OCI-LY1 (cell line): ENCODE data around the gene C11orf52.
A peak's percentile ranks its signal among the peaks of the same experiment; 100 is the strongest.

ENCODE experiments used
- H2AFZ ChIP-seq: fragments of 200-600 bp; sonication (generic), shearing (Covaris generic); 2 replicates; pipeline ENCODE4 v1.6.0; 2014; ENCODE audit warnings: antibody characterized with exemption, mild to moderate bottlenecking, low read length
- H3F3A ChIP-seq: fragments of 200-600 bp; sonication (generic), shearing (Covaris generic); 2 replicates; pipeline ENCODE4 v1.6.0; 2014; ENCODE audit warnings: mild to moderate bottlenecking, antibody characterized with exemption, low read length, moderate library complexity; ENCODE audit not compliant: insufficient read depth
- H3K27ac ChIP-seq: fragments of 200-600 bp; sonication (generic); 2 replicates; pipeline ENCODE4 v1.5.1; 2014; ENCODE audit warnings: low read length, mixed run types, mild to moderate bottlenecking, low read depth; ENCODE audit not compliant: poor library complexity, severe bottlenecking
- H3K27me3 ChIP-seq: fragments of 200-600 bp; sonication (generic); 2 replicates; pipeline ENCODE4 v1.6.0; 2014; ENCODE audit warnings: antibody characterized with exemption, mild to moderate bottlenecking, low read length, moderate library complexity; ENCODE audit not compliant: insufficient read depth
- H3K36me3 ChIP-seq: fragments of 200-600 bp; sonication (generic); 2 replicates; pipeline ENCODE4 v1.6.1; 2014; ENCODE audit warnings: mild to moderate bottlenecking, antibody characterized with exemption, low read length, moderate library complexity, mixed read lengths; ENCODE audit not compliant: insufficient read depth
- H3K4me1 ChIP-seq: fragments of 200-600 bp; sonication (generic); 2 replicates; pipeline ENCODE4 v1.5.1; 2014; ENCODE audit warnings: mild to moderate bottlenecking, low read length, moderate library complexity; ENCODE audit not compliant: insufficient read depth, severe bottlenecking
- H3K4me2 ChIP-seq: fragments of 200-600 bp; sonication (generic), shearing (Covaris generic); 2 replicates; pipeline ENCODE4 v1.6.1; 2014; ENCODE audit warnings: low read length
- H3K4me3 ChIP-seq: fragments of 200-600 bp; sonication (generic); 2 replicates; pipeline ENCODE4 v1.5.1; 2014; ENCODE audit warnings: low read length, low read depth, mild to moderate bottlenecking, mixed read lengths; ENCODE audit not compliant: poor library complexity, severe bottlenecking
- H3K79me2 ChIP-seq: fragments of 200-600 bp; shearing (Covaris generic); 2 replicates; pipeline ENCODE4 v1.6.1; 2016; ENCODE audit warnings: mixed run types, low read length, mixed read lengths; ENCODE audit not compliant: insufficient read depth
- H3K9ac ChIP-seq: fragments of 200-600 bp; sonication (generic), shearing (Covaris generic); 2 replicates; pipeline ENCODE4 v1.6.1; 2014; ENCODE audit warnings: mild to moderate bottlenecking, low read length, mixed read lengths
- H3K9me2 ChIP-seq: fragments of 200-600 bp; sonication (generic), shearing (Covaris generic); 2 replicates; pipeline ENCODE4 v1.6.1; 2014; ENCODE audit warnings: low read depth, mild to moderate bottlenecking, low read length, mixed read lengths
- H3K9me3 ChIP-seq: fragments of 200-600 bp; shearing (Covaris generic); 2 replicates; pipeline ENCODE4 v1.6.1; 2014; ENCODE audit warnings: low read length, mixed read lengths
- H4K20me1 ChIP-seq: fragments of 200-600 bp; sonication (generic), shearing (Covaris generic); 2 replicates; pipeline ENCODE4 v1.6.0; 2016; ENCODE audit warnings: mild to moderate bottlenecking, low read length; ENCODE audit not compliant: insufficient read depth
- EZH2 ChIP-seq: fragments of 200-600 bp; sonication (generic), shearing (Covaris generic); IDR thresholded peaks from 2 replicates; pipeline ENCODE4 v1.8.0; 2017; ENCODE audit warnings: borderline replicate concordance, mixed run types, mild to moderate bottlenecking, antibody characterized with exemption, low read length, moderate library complexity, mixed read lengths
- TF ChIP-seq, protein P1 (sequence below): fragments of 200-600 bp; sonication (generic), shearing (Covaris generic); IDR thresholded peaks from 2 replicates; pipeline ENCODE4 v1.5.1; 2017; ENCODE audit warnings: mild to moderate bottlenecking, antibody characterized with exemption, low read length, moderate library complexity, mixed read lengths

Gene C11orf52

DNA sequence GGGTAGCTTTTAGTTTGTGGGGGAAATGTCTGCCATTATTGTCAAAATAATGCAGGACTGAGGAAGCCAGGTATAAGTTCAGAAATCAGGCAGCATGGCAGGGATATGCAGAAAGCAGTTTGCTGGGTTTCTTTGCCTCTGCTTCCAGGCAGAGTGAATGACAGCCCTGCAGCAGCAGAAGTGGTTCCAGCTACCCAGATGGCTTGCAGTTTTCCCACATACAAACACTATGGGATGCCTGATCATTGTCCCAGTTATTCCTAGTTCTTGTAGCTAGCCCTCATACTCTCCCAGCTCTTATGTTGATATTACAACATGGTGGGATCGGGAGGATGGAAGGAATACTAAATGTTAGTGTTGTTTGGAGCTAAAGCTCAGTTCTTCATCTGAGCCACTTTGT is 15.6 kb downstream of the C11orf52 start:
- Histone ChIP-seq H3K27me3 (no peaks in the 10 kb centered on the region), H3K79me2 (no peaks in the 10 kb centered on the region), H4K20me1 (no peaks in the 10 kb centered on the region), H3K9ac (no peak overlapping the region), H3K4me3 (no peak overlapping the region), H3F3A (no peaks in the 10 kb centered on the region; the same call in 1 of the 2 replicates), H3K36me3 (no peaks in the 10 kb centered on the region), H3K9me3 (no peaks in the 10 kb centered on the region), H3K27ac (no peak overlapping the region), H3K4me1 (peaks cover 39% of the 10 kb centered on the region), H2AFZ (no peak overlapping the region), H3K9me2 (no peaks in the 10 kb centered on the region), H3K4me2 (no peak overlapping the region)
- no peak for TF ChIP-seq EZH2
- TF ChIP-seq, protein P1, sequence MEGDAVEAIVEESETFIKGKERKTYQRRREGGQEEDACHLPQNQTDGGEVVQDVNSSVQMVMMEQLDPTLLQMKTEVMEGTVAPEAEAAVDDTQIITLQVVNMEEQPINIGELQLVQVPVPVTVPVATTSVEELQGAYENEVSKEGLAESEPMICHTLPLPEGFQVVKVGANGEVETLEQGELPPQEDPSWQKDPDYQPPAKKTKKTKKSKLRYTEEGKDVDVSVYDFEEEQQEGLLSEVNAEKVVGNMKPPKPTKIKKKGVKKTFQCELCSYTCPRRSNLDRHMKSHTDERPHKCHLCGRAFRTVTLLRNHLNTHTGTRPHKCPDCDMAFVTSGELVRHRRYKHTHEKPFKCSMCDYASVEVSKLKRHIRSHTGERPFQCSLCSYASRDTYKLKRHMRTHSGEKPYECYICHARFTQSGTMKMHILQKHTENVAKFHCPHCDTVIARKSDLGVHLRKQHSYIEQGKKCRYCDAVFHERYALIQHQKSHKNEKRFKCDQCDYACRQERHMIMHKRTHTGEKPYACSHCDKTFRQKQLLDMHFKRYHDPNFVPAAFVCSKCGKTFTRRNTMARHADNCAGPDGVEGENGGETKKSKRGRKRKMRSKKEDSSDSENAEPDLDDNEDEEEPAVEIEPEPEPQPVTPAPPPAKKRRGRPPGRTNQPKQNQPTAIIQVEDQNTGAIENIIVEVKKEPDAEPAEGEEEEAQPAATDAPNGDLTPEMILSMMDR: no peak

DNA sequence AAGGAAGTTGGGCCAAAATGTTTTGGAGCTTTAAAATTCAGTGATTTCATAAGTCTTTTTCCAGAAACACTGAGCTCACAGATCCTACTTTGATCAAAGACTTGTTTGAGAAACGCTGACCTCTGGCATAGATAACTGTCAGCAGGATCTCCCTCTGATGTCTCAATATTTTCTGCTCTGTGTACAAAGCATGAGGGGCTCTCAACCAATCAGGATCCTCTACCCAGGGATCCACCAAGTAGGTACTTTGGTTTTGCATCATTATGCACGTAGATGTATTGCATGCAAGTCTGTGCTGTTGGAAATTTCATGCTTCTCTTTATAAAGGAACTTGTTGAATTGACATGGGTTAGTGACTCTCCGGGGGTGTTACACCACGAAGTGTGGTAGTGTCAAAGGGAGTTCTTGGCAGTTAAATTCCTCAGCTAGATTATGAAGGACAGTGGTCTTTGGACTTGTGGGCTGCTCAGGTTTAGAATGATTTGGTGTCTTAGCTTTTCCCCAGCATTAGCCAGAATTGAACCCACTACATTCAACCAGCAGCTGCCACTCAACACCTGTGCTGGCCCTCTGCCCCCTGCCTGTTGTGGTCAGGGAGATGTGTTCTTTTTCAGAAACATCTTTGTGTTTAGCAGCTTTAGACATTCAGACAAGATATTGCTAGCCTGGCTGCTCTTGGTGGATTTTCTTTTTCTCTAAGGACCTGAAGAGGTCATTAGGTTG is 16.8 kb downstream of the C11orf52 start:
- no peaks in the 10 kb centered on the region for H4K20me1 ChIP-seq
- TF ChIP-seq, protein P1: no peak
- H3K27me3 ChIP-seq: no peaks in the 10 kb centered on the region
- no peak overlapping the region for H3K4me3 ChIP-seq
- no peaks in the 10 kb centered on the region for H3K9me2 ChIP-seq
- H3K36me3 ChIP-seq: no peaks in the 10 kb centered on the region
- H3K27ac ChIP-seq: peak overlapping the region; percentile 5
- no peak overlapping the region for H2AFZ ChIP-seq
- H3F3A ChIP-seq: no peaks in the 10 kb centered on the region
- peak overlapping the region; percentile 91; the same call in 1 of the 2 replicates for H3K4me2 ChIP-seq
- H3K9me3 ChIP-seq: no peaks in the 10 kb centered on the region
- peak overlapping the region; percentile 70; the same call in 1 of the 2 replicates for H3K9ac ChIP-seq
- H3K4me1 ChIP-seq: peaks cover 39% of the 10 kb centered on the region
- no peaks in the 10 kb centered on the region for H3K79me2 ChIP-seq

DNA sequence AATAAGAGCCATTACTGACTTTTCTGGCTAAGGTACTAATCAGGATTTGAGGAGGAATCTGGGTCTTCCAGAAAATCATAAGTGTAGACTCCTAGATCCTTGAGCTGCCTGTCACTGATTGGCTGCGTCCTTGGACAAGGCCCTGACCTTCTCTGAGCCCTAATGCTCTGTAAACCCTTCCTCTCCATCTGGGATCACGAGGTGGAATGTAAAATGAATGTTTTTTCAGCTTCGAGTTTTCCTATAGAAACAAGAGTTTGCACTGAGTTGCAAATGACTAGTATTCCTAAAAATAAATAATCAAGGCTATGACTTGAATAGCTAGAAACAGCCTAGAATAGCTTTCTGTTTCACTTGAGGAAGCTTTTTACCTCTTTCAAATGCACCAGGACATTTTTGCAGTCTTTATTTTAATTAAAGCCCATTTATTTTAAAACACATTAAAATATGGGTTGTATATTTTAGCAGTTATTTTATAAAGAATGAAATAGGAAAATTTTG is 17.4 kb downstream of the C11orf52 start:
- Histone ChIP-seq H3K9ac (peak overlapping the region; percentile 70), H3K79me2 (no peaks in the 10 kb centered on the region), H3K27ac (peak overlapping the region; percentile 5), H3K4me3 (peak overlapping the region; percentile 72), H2AFZ (peak overlapping the region; percentile 30), H4K20me1 (no peaks in the 10 kb centered on the region), H3K4me1 (peaks cover 44% of the 10 kb centered on the region), H3K36me3 (no peaks in the 10 kb centered on the region), H3K9me3 (no peaks in the 10 kb centered on the region), H3F3A (no peaks in the 10 kb centered on the region), H3K9me2 (no peaks in the 10 kb centered on the region), H3K27me3 (no peaks in the 10 kb centered on the region), H3K4me2 (peak overlapping the region; percentile 91)
- TF ChIP-seq, protein P1: no peak
- no peak for TF ChIP-seq EZH2
